GM18520 (cell line): ENCODE data around the gene SMPD2.
"Not testable (repeated sequence)": the region's sequence is repeated elsewhere in the genome, so short reads cannot be mapped to it uniquely, and the experiment has no call there.

Experiments used
- ATAC-seq: cut with Tn5 transposase; IDR thresholded peaks from one replicate; pipeline ENCODE4 v1.9.1; 2021; ENCODE audit not compliant: unreplicated experiment

SMPD2 gene

GRCh38 chr6:109460161-109460829 lies 19.8 kb downstream of the SMPD2 start:
- ATAC-seq, result no peak

- not testable (repeated sequence) for ATAC-seq
Measured at GRCh38 chr6:109461205-109461604, 20.7 kb downstream of the SMPD2 start.

GRCh38 chr6:109461733-109462526 lies 21.4 kb downstream of the SMPD2 start:
- ATAC-seq, result no peak

- ATAC-seq, result no peak
Measured at GRCh38 chr6:109465772-109466171, 25.2 kb downstream of the SMPD2 start.

GRCh38 chr6:109466212-109466923 lies 25.8 kb downstream of the SMPD2 start:
- no peak for ATAC-seq

GRCh38 chr6:109467696-109468095 lies 27.2 kb downstream of the SMPD2 start:
- no peak for ATAC-seq

GRCh38 chr6:109469591-109470189 lies 29.2 kb downstream of the SMPD2 start:
- no peak for ATAC-seq

- ATAC-seq, result peak; percentile 35
Measured at GRCh38 chr6:109471105-109471810, 30.7 kb downstream of the SMPD2 start.

- ATAC-seq, result no peak
Measured at GRCh38 chr6:109472132-109472995, 31.8 kb downstream of the SMPD2 start.

- ATAC-seq, result no peak
Measured at GRCh38 chr6:109473120-109473519, 32.6 kb downstream of the SMPD2 start.

GRCh38 chr6:109474995-109475394 lies 34.5 kb downstream of the SMPD2 start:
- no peak for ATAC-seq

- ATAC-seq, result no peak
Measured at GRCh38 chr6:109475625-109476024, 35.1 kb downstream of the SMPD2 start.

- ATAC-seq, result no peak
Measured at GRCh38 chr6:109477184-109477583, 36.7 kb downstream of the SMPD2 start.

GRCh38 chr6:109477725-109478124 lies 37.2 kb downstream of the SMPD2 start:
- ATAC-seq, result peak; percentile 44

- ATAC-seq, result no peak
Measured at GRCh38 chr6:109478222-109478805, 37.8 kb downstream of the SMPD2 start.

GRCh38 chr6:109478841-109479624 lies 38.5 kb downstream of the SMPD2 start:
- ATAC-seq, result no peak

GRCh38 chr6:109480993-109481480 lies 40.5 kb downstream of the SMPD2 start:
- ATAC-seq, result no peak

- ATAC-seq, result peak; percentile 85
Measured at GRCh38 chr6:109482905-109483734, 42.6 kb downstream of the SMPD2 start, which contains the start of gene ZBTB24. TSS of gene ZBTB24 (minus strand) at chr6:109483219. CDS start at chr6:109482026, 1,193 bp downstream.
